A549 (cell line): ENCODE measurements around the gene RHOD. TPM values are rescaled to one million over a fixed set of nuclear protein-coding genes. Genes with fewer than 3 reads are reported as not detected.

Source experiments
- ATAC-seq, 2 experiments: fragments of 200-7000 bp in 1 of 2; fragments of >200 bp in 1 of 2; cut with Nextera tagmentation in 1 of 2; cut with Tn5 transposase in 1 of 2; 3 replicates each; pipeline versions ENCODE4 v1.8.0 to v1.9.1; 2018 to 2020; ENCODE audit warnings: mild to moderate bottlenecking in 1 of 2, moderate library complexity in 1 of 2
- CTCF ChIA-PET: fragments of 300-600 bp; sonication (Branson Sonifier 250); formaldehyde crosslinking; extraction: SDS; loops from one replicate; lab custom pipeline; 2021; ENCODE audit warnings: antibody characterized with exemption, inconsistent platforms; lab: Yijun Ruan, JAX
- POLR2A ChIA-PET: fragments of 350-600 bp; formaldehyde crosslinking; extraction: SDS; loops from one replicate; lab custom pipeline; 2021; ENCODE audit warnings: antibody characterized with exemption, inconsistent platforms; lab: Yijun Ruan, JAX
- DNase-seq, 2 experiments: peaks; one replicate each; pipeline versions ENCODE4 v3.0.0 to v3.0.0-alpha.2; 2011 to 2016; ENCODE audit warnings: low read depth in 1 of 2, low spot score in 1 of 2
- FAIRE-seq: peaks from 2 replicates; lab custom pipeline; 2011; peaks lifted over from hg19 to GRCh38; lab: Jason Lieb, UNC
- H3K27ac ChIP-seq, 2 experiments: fragments of >200 bp; sonication (Bioruptor Twin); formaldehyde crosslinking; 3 replicates each; pipeline ENCODE4 v1.5.1; 2016 to 2017
- H3K4me1 ChIP-seq: fragments of >200 bp; sonication (Bioruptor Twin); formaldehyde crosslinking; 3 replicates; pipeline ENCODE4 v1.6.1; 2016
- H3K4me2 ChIP-seq: fragments of >200 bp; sonication (Bioruptor Twin); formaldehyde crosslinking; 3 replicates; pipeline ENCODE4 v1.6.1; 2016
- H3K4me3 ChIP-seq: fragments of >200 bp; sonication (Bioruptor Twin); formaldehyde crosslinking; 3 replicates; pipeline ENCODE4 v1.5.1; 2016
- H3K9me3 ChIP-seq: fragments of >200 bp; sonication (Bioruptor Twin); formaldehyde crosslinking; 3 replicates; pipeline ENCODE4 v1.6.1; 2016
- BHLHE40 ChIP-seq: IDR thresholded peaks from 2 replicates; pipeline ENCODE4 v1.6.1; 2012; ENCODE audit warnings: low read depth, low read length, inconsistent platforms
- CEBPB ChIP-seq, 2 experiments: fragments of >200 bp in 1 of 2; sonication (Bioruptor Twin) in 1 of 2; formaldehyde crosslinking in 1 of 2; IDR thresholded peaks; 2 replicates each; pipeline ENCODE4 v1.6.1; 2012 to 2016
- EP300 ChIP-seq, 2 experiments: fragments of >200 bp; sonication (Bioruptor Twin); formaldehyde crosslinking; IDR thresholded peaks; 2 replicates in 1 of 2; 3 replicates in 1 of 2; pipeline ENCODE4 v1.6.1; 2016 to 2017
- GATA3 ChIP-seq: IDR thresholded peaks from 2 replicates; pipeline ENCODE4 v1.6.1; 2012; ENCODE audit warnings: borderline replicate concordance
- HOXA7 ChIP-seq: fragments of 250-450 bp; sonication (Bioruptor Pico); IDR thresholded peaks from 2 replicates; pipeline ENCODE4 v1.5.0; 2020; ENCODE audit warnings: mild to moderate bottlenecking, moderate library complexity
- MAZ ChIP-seq: fragments of 150-350 bp; IDR thresholded peaks from 2 replicates; pipeline ENCODE4 v1.6.1; 2014; ENCODE audit warnings: antibody characterized with exemption, low read depth, low read length, borderline replicate concordance
- MYC ChIP-seq: IDR thresholded peaks from 2 replicates; pipeline ENCODE4 v1.6.1; 2012; ENCODE audit warnings: mild to moderate bottlenecking, inconsistent platforms, low read length, improper control_type of control experiment, borderline replicate concordance
- RAD21 ChIP-seq, 2 experiments: fragments of >200 bp in 1 of 2; sonication (Bioruptor Twin) in 1 of 2; formaldehyde crosslinking in 1 of 2; IDR thresholded peaks in 1 of 2; conservative IDR thresholded peaks in 1 of 2; 2 replicates in 1 of 2; 3 replicates in 1 of 2; pipeline ENCODE4 v1.6.1; 2012 to 2018; ENCODE audit warnings: inconsistent platforms in 1 of 2
- RARB ChIP-seq: fragments of 250-450 bp; sonication (Bioruptor Pico); IDR thresholded peaks from 2 replicates; pipeline ENCODE4 v1.8.0; 2021; ENCODE audit warnings: mild to moderate bottlenecking, moderate library complexity
- RFX5 ChIP-seq: fragments of 450-650 bp; IDR thresholded peaks from 2 replicates; pipeline ENCODE4 v1.7.1; 2014; ENCODE audit warnings: antibody characterized with exemption, mild to moderate bottlenecking, moderate library complexity
- TFCP2L1 ChIP-seq: fragments of 250-450 bp; sonication (Bioruptor Pico); IDR thresholded peaks from 2 replicates; pipeline ENCODE4 v1.5.0; 2021; ENCODE audit warnings: mild to moderate bottlenecking
- TP53 ChIP-seq: fragments of 250-450 bp; sonication (Bioruptor Pico); IDR thresholded peaks from 2 replicates; pipeline ENCODE4 v1.5.0; 2021; ENCODE audit warnings: mild to moderate bottlenecking, moderate library complexity
- ZFP36 ChIP-seq: fragments of 450-650 bp; IDR thresholded peaks from 2 replicates; pipeline ENCODE4 v1.6.1; 2014; ENCODE audit warnings: borderline replicate concordance; ENCODE audit not compliant: partially characterized antibody
- ZNF302 ChIP-seq: fragments of 250-450 bp; sonication (Bioruptor Pico); IDR thresholded peaks from 2 replicates; pipeline ENCODE4 v1.9.0; 2021; ENCODE audit warnings: inconsistent platforms, mild to moderate bottlenecking, moderate library complexity
- WGBS: methylation state at CpG from one replicate; pipeline ENCODE4 v1.1.6; 2017; ENCODE audit errors: missing lambda C conversion rate; 5-methylcytosine and 5-hydroxymethylcytosine counted together
- polyA plus RNA-seq, 4 experiments: library from polyadenylated mRNA; depleted of rRNA in 3 of 4; stranded (reverse); fragments of >200 nt; fragmentation: RNase III in 1 of 4; extraction: RNeasy Plus Mini Kit Qiagen cat#74134 plus additional on column Dnase treatment in 1 of 4; gene quantifications; 2 replicates in 3 of 4; 3 replicates in 1 of 4; pipeline ENCODE4 v1.2.3, GENCODE V29; 2011 to 2017
- TF ChIP-seq, protein P1 (sequence below): IDR thresholded peaks from 2 replicates; pipeline ENCODE4 v1.6.1; 2012
- TF ChIP-seq, protein P2 (sequence below): fragments of >200 bp; sonication (Bioruptor Twin); formaldehyde crosslinking; IDR thresholded peaks from 3 replicates; pipeline ENCODE4 v1.6.1; 2016
- TF ChIP-seq, protein P3 (sequence below): IDR thresholded peaks from 2 replicates; pipeline ENCODE4 v1.6.1; 2012; ENCODE audit warnings: low read depth, borderline replicate concordance
- TF ChIP-seq, protein P4 (sequence below): IDR thresholded peaks from 2 replicates; pipeline ENCODE4 v1.6.1; 2012

The RHOD gene
- polyA plus RNA-seq, 2 of the 4 experiments (the other 2 are of a cell fraction), result 13.6 to 33.2 TPM

DNA sequence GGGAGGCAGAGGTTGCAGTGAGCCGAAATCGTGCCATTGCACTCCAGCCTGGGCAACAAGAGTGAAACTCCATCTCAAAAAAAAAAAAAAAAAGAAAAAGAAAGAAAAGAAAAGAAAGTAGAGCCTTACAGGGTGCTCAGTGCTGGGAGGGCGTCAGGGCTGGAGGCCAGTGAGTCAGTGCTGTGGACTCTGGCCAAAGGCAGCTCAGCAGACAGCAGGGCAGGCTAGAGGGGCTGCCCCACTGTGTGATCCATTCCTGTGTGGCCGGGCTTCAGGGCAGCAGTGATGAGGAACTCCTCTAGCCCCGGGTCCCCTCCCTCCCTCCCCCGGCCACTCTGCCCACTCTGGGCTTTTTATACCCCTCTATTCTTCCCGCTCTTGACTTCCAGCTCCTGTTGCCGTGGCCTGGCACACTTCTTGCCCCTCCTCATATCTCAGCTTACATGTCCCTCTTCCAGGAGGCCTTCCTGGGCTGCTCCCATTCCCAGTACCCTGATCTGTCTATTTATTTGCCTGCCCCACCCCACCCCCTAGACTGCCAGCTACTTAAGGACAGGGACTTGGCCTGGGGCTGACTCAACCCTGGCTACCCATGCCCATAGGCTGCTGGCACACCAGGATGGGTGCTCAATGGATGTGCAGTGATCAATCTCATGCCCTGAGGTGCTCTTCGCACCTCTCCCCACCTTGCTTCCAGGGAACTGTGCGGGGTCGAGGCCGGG, 23.7 kb upstream of the RHOD start:
- Histone ChIP-seq H3K27ac (peak overlapping the region; percentile 74 to 82), H3K4me3 (no peak overlapping the region), H3K4me2 (peak overlapping the region; percentile 68), H3K4me1 (peaks cover 33% of the 10 kb centered on the region), H3K9me3 (no peaks in the 10 kb centered on the region)
- 44% methylated on average over 12 of the region's 12 CpGs for WGBS
- ATAC-seq (peak; percentile 87 to 94), DNase-seq (peak; percentile 60 to 64), FAIRE-seq (no peak)
- CTCF ChIA-PET, result interaction anchor here (0.6 to 1.2 kb wide), 5 partner anchors 9 to 149 kb away, joined by 3 to 6 read pairs (median 3); no protein-coding TSS in a partner anchor
- POLR2A ChIA-PET, result interaction anchor here (0.7 to 1.2 kb wide), 7 partner anchors 11 to 334 kb away, joined by 3 to 6 read pairs (median 4); partner anchors contain the start of gene SYT12
- TF ChIP-seq, protein P1, sequence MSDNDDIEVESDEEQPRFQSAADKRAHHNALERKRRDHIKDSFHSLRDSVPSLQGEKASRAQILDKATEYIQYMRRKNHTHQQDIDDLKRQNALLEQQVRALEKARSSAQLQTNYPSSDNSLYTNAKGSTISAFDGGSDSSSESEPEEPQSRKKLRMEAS, result 0 out of 2 replicates have a peak, but pooled peaks have one; percentile 25
- TF ChIP-seq ZFP36 (peak; percentile 60), CEBPB (IDR thresholded peaks at IDR 0.05) (no peak)

DNA sequence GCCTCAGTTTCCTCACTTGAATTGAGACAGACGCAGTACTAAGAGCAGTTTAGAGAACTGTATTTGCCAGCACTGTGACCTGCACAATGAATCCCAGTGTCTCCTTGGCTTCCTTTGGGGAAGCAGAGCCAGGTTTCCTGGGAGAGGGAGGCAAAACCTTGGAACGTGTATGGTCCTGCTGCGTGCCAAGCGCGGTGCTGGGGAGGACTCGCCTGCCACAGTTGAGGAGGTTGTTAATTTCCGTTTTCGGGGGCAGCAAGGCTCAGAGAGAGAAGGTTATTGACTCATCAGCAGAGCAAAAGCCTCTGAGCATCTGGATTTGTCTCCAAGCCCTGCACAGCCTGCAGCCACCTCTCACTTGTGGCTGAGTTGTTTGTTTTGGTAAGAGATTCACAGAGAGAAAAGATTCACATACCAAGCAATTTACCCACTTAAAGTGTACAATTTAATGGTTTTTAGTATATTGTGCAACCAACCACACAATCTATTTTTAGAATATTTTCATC, 22.9 kb upstream of the RHOD start:
- POLR2A ChIA-PET, result interaction anchor here (1.2 kb wide), 2 partner anchors 11 to 21 kb away, joined by 4 read pairs; partner anchors contain the start of gene SYT12
- TF ChIP-seq CEBPB (IDR thresholded peaks at IDR 0.05) (peak; percentile 40 to 72; a peak in 1 of 4 replicates), HOXA7 (CRISPR knock-in tag) (no peak)
- TF ChIP-seq, protein P1, result 0 out of 2 replicates have a peak, but pooled peaks have one; percentile 10
- WGBS, result 47% methylated on average over 8 of the region's 8 CpGs
- peak overlapping the region; percentile 74 to 82 for H3K27ac ChIP-seq
- peak overlapping the region; percentile 68 for H3K4me2 ChIP-seq
- DNase-seq, result no peak
- peaks cover 33% of the 10 kb centered on the region for H3K4me1 ChIP-seq
- no peak overlapping the region for H3K4me3 ChIP-seq
- CTCF ChIA-PET, result interaction anchor here (0.9 to 1.2 kb wide), 2 partner anchors 12 to 46 kb away, joined by 3 to 6 read pairs; no protein-coding TSS in a partner anchor
- peak; percentile 61 for FAIRE-seq
- H3K9me3 ChIP-seq, result no peaks in the 10 kb centered on the region
- ATAC-seq, result peak; percentile 40 to 64; a peak in 5 of 6 replicates

DNA sequence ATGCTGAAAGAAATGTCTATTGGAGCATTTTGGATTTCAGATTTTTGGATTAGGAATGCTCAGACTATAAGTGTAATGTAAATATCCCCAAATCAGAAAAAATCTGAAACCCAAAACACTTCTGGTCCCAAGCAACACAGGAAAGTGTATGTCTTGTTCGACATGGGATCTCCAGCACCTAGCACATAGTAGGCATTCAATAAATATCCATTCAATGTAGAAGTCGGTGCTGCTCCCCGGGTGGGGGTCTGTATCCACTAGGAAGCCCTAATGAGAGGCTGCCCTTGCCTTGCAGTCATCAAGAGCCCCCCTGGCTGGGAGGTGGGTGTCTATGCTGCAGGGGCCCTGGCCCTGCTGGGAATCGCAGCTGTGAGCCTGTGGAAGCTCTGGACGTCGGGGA, 22.3 kb upstream of the RHOD start:
- CTCF ChIA-PET, result interaction anchor here (1.0 kb wide), 1 partner anchor 12 kb away, joined by 3 read pairs; no protein-coding TSS in a partner anchor
- no peak for FAIRE-seq
- peak overlapping the region; percentile 1 to 82; a peak in 4 of 6 replicates for H3K27ac ChIP-seq
- H3K4me3 ChIP-seq, result no peak overlapping the region
- H3K4me2 ChIP-seq, result peak overlapping the region; percentile 68
- no peak for ATAC-seq
- no peak for TF ChIP-seq MAZ
- TF ChIP-seq BHLHE40, result no peak
- TF ChIP-seq EP300 (IDR thresholded peaks at IDR 0.05), result no peak
- TF ChIP-seq RAD21 (conservative IDR thresholded peaks at IDR 0.05 in 1 of 2, IDR thresholded peaks at IDR 0.05 in 1 of 2), result no peak
- TF ChIP-seq, protein P2, sequence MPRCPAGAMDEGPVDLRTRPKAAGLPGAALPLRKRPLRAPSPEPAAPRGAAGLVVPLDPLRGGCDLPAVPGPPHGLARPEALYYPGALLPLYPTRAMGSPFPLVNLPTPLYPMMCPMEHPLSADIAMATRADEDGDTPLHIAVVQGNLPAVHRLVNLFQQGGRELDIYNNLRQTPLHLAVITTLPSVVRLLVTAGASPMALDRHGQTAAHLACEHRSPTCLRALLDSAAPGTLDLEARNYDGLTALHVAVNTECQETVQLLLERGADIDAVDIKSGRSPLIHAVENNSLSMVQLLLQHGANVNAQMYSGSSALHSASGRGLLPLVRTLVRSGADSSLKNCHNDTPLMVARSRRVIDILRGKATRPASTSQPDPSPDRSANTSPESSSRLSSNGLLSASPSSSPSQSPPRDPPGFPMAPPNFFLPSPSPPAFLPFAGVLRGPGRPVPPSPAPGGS, result no peak
- no peak for TF ChIP-seq RFX5
- TF ChIP-seq, protein P3, sequence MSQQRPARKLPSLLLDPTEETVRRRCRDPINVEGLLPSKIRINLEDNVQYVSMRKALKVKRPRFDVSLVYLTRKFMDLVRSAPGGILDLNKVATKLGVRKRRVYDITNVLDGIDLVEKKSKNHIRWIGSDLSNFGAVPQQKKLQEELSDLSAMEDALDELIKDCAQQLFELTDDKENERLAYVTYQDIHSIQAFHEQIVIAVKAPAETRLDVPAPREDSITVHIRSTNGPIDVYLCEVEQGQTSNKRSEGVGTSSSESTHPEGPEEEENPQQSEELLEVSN, result no peak
- no peak for TF ChIP-seq ZFP36
- no peak for TF ChIP-seq TFCP2L1
- TF ChIP-seq, protein P4, sequence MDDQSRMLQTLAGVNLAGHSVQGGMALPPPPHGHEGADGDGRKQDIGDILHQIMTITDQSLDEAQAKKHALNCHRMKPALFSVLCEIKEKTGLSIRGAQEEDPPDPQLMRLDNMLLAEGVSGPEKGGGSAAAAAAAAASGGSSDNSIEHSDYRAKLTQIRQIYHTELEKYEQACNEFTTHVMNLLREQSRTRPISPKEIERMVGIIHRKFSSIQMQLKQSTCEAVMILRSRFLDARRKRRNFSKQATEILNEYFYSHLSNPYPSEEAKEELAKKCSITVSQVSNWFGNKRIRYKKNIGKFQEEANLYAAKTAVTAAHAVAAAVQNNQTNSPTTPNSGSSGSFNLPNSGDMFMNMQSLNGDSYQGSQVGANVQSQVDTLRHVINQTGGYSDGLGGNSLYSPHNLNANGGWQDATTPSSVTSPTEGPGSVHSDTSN, result no peak
- no peak for TF ChIP-seq ZNF302
- TF ChIP-seq MYC, result no peak
- TF ChIP-seq TP53 (CRISPR knock-in tag), result no peak
- TF ChIP-seq RARB, result no peak
- no peak for TF ChIP-seq GATA3
- TF ChIP-seq, all 56 proteins: peak for 0
- POLR2A ChIA-PET, result no interaction called here
- no peak for DNase-seq
- WGBS, result 78% methylated on average over 6 of the region's 6 CpGs
- Histone ChIP-seq H3K9me3 (no peaks in the 10 kb centered on the region), H3K4me1 (peaks cover 33% of the 10 kb centered on the region)
